B cell (primary cell): ENCODE results near the gene YWHAG.

Experiments
- CTCF ChIP-seq: fragments of 200-600 bp; IDR thresholded peaks from one replicate; pipeline ENCODE4 v1.8.0; 2022; ENCODE audit warnings: antibody characterized with exemption, mild to moderate bottlenecking
- EZH2 ChIP-seq: IDR thresholded peaks from 2 replicates; pipeline ENCODE4 v1.6.1; 2012; ENCODE audit warnings: borderline replicate concordance, low read depth, mild to moderate bottlenecking, moderate library complexity, low read length; ENCODE audit not compliant: insufficient read depth, poor library complexity, severe bottlenecking

- TF ChIP-seq EZH2 (no peak), CTCF (no peak)
These were observed 40.9 kb downstream of the YWHAG start for GRCh38 chr7:76317782-76318487.
